Stimulated activated CD4-positive, alpha-beta T cell treated with anti-CD3 and anti-CD28 coated beads, Interleukin-4, amount 100 ng/mL, for 48 hours (primary cell): ENCODE data around the gene ERC2.

ENCODE experiments used
- DNase-seq, 2 donors: peaks; one replicate each; pipeline ENCODE4 v3.0.0-alpha.2; 2020; ENCODE audit warnings: low read depth in 2 of 2

The ERC2 gene

DNA sequence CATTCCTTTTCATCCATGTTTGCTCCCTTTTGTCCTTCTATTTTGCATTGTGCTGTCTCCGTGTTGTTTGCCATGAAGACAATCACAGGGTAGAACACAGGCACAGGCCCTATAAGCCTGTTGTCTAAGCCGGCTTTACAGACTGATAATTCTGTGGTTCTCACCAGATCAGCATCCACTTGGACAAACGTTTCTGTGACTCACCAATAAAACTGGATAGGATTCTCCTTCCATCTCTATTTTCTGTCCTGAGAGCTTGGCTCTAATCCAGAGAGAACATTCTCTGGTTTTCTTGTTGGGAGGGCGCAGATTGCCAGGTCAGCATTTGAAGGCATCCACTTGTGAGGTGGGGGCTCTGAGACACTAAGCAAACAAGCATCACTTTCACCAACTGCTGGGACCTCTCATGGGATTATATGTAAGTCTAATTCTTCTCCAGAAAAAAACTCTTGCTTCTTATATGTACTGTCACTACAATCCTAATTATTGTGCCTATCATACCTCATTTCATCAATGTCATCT is 101.6 kb downstream of the ERC2 start:
- no peak for DNase-seq

DNA sequence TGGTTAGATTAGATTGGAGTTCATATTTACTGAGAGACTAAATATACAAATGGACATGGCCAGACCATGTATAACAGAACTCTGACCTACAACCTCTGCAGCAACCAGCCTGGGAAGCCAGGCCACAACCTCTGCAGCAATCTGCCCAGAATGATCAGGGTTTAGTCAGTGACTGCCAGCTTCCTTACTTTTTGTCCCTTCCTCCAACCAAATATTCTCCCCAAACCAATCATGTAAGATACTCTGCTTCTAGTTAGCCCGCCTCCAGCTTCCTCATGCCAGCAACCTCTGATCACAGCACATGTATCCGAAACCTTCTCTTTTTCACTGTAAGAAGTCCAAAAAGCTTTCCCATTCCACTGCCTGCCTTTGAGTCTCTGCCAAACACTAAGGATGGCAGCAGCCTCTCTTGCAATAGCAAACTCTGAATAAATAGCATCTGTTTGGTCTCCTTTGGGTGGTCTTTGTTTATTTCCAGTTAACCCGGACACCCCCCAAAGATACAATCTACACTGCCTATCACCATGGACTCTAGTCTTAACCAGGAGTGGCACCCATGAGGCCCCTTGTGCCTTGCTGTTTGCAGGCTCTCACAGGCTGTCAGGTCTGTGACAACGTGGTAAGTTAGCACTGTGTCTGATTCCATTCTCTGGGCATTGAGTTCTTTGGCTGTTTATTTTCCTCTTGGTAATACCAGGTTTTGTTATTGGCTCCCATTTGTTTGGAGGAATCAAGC is 102.2 kb downstream of the ERC2 start:
- DNase-seq = no peak

DNA sequence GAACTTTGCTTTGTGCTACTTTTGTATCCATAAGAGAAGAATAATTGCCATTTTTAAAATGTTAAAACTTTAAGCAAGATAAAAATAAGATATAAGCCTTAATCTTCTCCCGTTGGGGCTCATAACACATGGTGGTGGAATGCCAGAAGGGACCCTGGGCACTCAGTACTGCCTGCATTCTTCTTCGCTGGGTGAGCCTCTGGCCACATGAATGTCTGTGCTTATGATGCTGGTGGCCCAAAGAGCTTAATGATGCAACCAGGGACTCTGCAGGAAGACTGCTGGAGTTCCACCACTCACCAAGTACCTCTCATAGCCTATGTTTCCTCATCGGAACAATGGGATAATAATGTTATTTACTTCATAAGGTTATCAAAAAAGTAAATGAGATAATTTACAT is 103.6 kb downstream of the ERC2 start:
- no peak for DNase-seq

GRCh38 chr3:56363720-56364119 is 104.5 kb downstream of the ERC2 start:
- DNase-seq = no peak

GRCh38 chr3:56361731-56362130 is 106.5 kb downstream of the ERC2 start:
- no peak for DNase-seq

DNA sequence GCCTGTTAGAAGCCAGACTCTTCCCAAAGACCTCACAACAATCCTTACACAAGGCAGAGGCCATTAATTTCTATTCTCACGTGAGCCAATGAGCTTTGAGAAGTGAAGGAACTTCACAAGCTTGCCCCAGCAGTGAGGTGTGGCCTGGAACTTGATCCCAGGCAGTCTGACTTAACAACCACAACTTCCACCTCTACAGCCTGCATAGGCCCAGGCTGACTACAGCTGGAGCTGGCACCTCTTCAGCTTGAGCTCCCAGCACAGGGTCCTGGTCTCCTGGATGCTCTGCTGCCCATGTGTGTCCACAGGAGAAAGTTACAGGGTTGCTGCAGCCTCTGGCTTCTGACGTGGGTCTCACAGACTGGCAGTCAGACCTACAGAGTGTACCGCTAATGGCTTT is 111.0 kb downstream of the ERC2 start:
- no peak for DNase-seq

GRCh38 chr3:56356808-56357207 is 111.5 kb downstream of the ERC2 start:
- DNase-seq = no peak

- DNase-seq = no peak
Observed at GRCh38 chr3:56355570-56356185, 112.6 kb downstream of the ERC2 start.

GRCh38 chr3:56351537-56351936 is 116.7 kb downstream of the ERC2 start:
- DNase-seq = no peak

DNA sequence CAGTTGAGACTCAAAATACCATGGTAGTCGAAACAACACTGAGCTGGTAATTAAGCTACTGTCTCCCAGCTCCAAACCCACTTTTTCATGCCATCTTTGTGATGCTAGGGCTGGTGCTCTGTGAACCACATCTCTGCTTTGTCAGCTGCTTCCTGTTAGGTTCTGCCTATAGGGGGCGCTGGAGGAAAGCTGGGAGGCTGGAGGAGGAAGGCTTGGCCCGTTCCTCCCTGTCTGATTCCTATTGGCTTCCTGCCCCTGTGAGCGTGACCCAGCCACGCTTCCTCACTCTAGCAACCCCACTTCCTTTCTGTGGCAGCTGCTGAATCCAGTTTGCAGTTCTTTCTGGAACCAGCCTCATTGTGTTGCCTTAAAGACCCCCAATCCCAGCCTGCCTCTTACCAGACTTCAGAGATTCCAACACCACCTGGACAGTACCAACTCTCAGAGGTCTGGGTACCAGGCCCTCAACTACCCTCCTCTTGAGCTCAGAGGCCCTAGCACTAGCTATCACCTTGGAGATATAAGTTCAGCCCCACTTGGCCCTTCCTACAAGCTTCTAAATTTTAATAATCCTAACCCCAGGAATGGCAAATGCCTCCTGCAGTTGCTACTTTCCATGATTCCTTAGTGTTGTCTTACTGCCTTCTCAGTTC is 120.9 kb downstream of the ERC2 start:
- peak; percentile 20 to 40 for DNase-seq

- no peak for DNase-seq
Observed at GRCh38 chr3:56342475-56342874, 125.8 kb downstream of the ERC2 start.

DNA sequence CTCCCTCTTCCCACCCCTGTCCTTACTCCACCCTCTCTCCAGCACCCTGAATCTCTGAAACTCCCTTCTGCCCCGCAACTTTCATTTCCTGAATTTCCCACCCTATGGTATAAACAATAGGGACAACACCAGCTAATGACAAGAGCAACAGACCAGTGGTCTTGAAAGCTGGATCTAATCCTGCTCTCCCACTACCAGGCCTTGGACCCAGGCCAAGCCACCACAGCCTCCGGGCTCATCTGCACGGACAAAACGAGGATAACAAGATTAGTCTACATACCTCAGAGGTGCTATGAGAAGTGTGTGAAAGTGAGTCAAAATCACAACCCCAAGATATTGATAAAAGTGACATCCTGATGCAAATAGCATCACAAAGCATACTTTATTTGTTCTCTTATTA is 128.6 kb downstream of the ERC2 start:
- no peak for DNase-seq

- DNase-seq = no peak
Observed at GRCh38 chr3:56339244-56339643, 129.0 kb downstream of the ERC2 start.

DNA sequence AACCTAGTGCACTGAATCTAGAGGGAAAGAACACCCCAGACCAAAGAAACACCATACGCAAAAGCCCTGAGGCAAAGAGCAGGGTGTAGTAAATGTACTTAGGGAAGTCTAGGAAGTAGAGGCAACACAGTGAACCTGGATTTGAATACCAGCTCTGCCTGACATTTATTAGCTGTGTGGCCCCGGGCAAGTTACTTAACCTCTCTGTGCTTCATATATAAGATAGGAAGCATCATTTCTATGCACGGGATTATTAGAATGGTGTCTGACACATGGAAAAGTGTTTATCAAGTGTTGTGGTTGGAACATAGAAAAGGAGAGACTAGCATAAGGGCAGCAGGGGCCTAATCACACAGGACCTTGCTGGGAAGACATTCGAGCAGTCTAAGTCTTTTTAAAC is 132.2 kb downstream of the ERC2 start:
- DNase-seq = no peak

GRCh38 chr3:56324473-56324872 is 143.8 kb downstream of the ERC2 start:
- DNase-seq = no peak

DNA sequence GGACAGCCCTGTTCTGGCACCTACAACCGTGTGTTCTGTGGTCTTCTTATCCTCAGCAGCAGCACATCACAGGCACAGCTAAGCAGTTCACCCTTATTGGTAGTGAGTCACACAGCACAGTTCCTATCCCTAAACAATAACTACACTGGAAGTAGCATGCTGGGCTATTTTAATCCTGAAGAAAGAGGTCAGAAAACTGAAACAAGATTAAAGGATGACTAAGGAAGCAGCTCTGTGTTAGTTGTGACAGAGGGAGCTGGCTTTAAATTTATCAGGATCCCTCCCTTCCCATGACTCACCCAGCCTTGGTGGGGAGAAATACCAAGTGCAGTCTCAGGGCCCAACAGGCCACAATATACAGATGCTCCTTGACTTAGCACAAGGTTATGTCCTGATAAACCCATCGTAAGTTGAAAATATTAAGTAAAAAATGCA is 144.3 kb downstream of the ERC2 start:
- no peak for DNase-seq

DNA sequence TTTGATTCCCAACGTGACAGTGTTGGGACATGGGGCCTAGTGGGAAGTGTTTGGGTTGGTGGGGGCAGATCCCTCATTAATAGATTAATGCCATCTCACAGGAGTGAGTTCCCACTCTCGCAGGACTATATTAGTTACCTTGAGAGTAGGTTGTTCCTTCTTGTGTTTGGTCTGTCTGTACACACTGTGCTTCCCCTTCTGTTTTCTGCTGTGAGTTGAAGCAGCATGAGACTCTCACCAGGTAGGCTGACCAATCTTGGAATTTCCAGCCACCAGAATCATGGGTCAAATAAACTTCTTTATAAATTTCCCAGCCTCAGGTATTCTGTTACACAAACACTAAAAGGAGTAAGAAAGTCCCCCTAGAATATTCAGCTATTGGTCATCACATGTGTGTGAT is 145.4 kb downstream of the ERC2 start:
- DNase-seq = no peak

GRCh38 chr3:56321892-56322291 is 146.4 kb downstream of the ERC2 start:
- no peak for DNase-seq

DNA sequence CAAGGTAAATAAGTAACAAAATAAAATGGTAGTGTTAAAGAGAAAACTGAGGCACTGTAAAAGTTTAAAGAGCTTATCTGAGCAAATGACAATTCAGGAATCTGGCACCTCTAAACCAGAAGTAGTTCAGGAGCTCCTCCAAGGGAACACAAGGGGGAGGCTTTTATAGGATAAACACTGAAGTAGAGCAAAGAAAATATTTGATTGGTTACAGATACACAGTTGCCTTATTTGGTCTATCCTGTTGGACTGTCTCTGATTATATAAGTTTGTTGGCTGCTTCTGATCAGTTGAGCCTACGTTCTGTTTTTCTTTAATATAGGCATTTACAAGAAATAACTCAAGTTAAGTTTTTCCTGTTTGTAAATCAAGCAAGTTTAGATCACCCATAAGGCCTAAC is 146.9 kb downstream of the ERC2 start:
- DNase-seq = no peak

- no peak for DNase-seq
Observed at GRCh38 chr3:56320883-56321282, 147.4 kb downstream of the ERC2 start.

GRCh38 chr3:56318891-56319290 is 149.4 kb downstream of the ERC2 start:
- DNase-seq = no peak

- DNase-seq = no peak
Observed at GRCh38 chr3:56316944-56317343, 151.3 kb downstream of the ERC2 start.

GRCh38 chr3:56314842-56315241 is 153.4 kb downstream of the ERC2 start:
- DNase-seq = no peak
